Activated B cell treated with CpG ODN at 0.5 μM for 24 hours (primary cell): Measurements from ENCODE around the gene DKK3. TPM values are rescaled to one million over a fixed set of nuclear protein-coding genes. Genes with fewer than 3 reads are reported as not detected.

Source experiments
- ATAC-seq: fragments of 200-7000 bp; cut with Tn5 transposase; one replicate; pipeline ENCODE4 v1.10.0; 2021; ENCODE audit warnings: low read depth, mild to moderate bottlenecking, moderate library complexity
- CTCF ChIA-PET: fragments of 350-600 bp; sonication (Branson Sonifier 250); formaldehyde crosslinking; loops from one replicate; lab custom pipeline; 2021; ENCODE audit warnings: antibody characterized with exemption; lab: Charles Lee
- POLR2A ChIA-PET: fragments of 350-600 bp; sonication (Branson Sonifier 250); formaldehyde crosslinking; loops from one replicate; lab custom pipeline; 2021; ENCODE audit warnings: antibody characterized with exemption; lab: Charles Lee
- DNase-seq: peaks from one replicate; pipeline ENCODE4 v3.0.0; 2022
- H3K27ac Mint-ChIP-seq: one replicate; pipeline ENCODE4 v1.8.0; 2020; ENCODE audit warnings: mixed read lengths
- H3K27me3 Mint-ChIP-seq: one replicate; pipeline ENCODE4 v1.8.0; 2021; ENCODE audit warnings: mixed read lengths
- H3K36me3 Mint-ChIP-seq: one replicate; pipeline ENCODE4 v1.8.0; 2021; ENCODE audit warnings: low read depth, mixed read lengths
- H3K4me1 Mint-ChIP-seq: one replicate; pipeline ENCODE4 v1.8.0; 2021; ENCODE audit warnings: mixed read lengths
- H3K4me3 Mint-ChIP-seq: one replicate; pipeline ENCODE4 v1.8.0; 2020; ENCODE audit warnings: mild to moderate bottlenecking, mixed read lengths
- H3K9me3 Mint-ChIP-seq: one replicate; pipeline ENCODE4 v1.8.0; 2020; ENCODE audit warnings: mixed read lengths
- CTCF ChIP-seq: fragments of 200-600 bp; IDR thresholded peaks from one replicate; pipeline ENCODE4 v1.8.0; 2022; ENCODE audit warnings: antibody characterized with exemption, mild to moderate bottlenecking
- intact Hi-C: fragments of 100-400 bp; cut with micrococcal nuclease; formaldehyde crosslinking; loops from one replicate; pipeline ENCODE4 v1.15.1; 2024
- total RNA-seq: library from RNA; stranded (reverse); gene quantifications from 2 replicates; pipeline ENCODE4 v1.2.3, GENCODE V29; 2022

DKK3 gene
- total RNA-seq, 1 donor from 2014 or later = not detected

DNA sequence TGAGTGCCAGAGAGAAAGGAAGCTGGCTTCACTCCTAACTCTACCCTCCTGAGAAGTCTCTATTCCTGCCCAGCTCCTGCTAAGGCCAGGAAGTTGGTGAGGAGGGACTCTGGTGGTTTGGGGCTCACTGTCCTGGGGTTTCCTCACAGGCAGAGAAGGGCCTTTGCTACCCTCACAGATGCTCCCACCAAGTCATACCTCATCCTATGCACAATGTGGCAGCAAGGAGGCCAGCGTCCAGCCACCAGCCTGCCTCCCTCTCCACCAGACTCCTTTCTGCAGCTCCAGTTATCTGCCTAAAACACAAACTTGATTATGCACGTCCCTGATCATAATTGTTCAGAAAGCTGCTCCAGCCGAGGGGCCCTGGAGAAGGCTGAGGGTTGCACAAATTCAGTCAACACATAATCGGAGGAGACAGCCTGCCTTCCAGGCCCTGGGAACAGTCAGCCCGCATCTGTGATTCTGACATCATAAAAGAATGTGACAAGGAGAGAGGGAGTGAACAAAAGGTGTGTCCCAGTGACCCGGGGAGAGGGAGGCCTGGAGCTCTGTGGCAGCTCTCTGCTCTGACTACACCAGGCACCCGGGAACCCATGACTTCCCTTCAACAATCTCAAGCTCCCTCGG is 28.8 kb downstream of the DKK3 start:
- ChIA-PET CTCF (no interaction called here), POLR2A (no interaction called here)
- no peak overlapping the region for H3K4me3 Mint-ChIP-seq
- TF ChIP-seq CTCF = no peak
- H3K9me3 Mint-ChIP-seq = peaks cover 2% of the 10 kb centered on the region
- intact Hi-C loops = no loop called here
- DNase-seq (no peak), ATAC-seq (no peak)
- H3K4me1 Mint-ChIP-seq = no peaks in the 10 kb centered on the region
- no peak overlapping the region for H3K27ac Mint-ChIP-seq
- no peaks in the 10 kb centered on the region for H3K36me3 Mint-ChIP-seq
- H3K27me3 Mint-ChIP-seq = peaks cover 9% of the 10 kb centered on the region

- Mint-ChIP-seq H3K36me3 (no peaks in the 10 kb centered on the region), H3K27ac (no peak overlapping the region), H3K27me3 (peaks cover 9% of the 10 kb centered on the region), H3K9me3 (peaks cover 2% of the 10 kb centered on the region), H3K4me3 (no peak overlapping the region), H3K4me1 (no peaks in the 10 kb centered on the region)
- ChIA-PET POLR2A (no interaction called here), CTCF (no interaction called here)
- intact Hi-C loops = no loop called here
- no peak for TF ChIP-seq CTCF
- ATAC-seq (no peak), DNase-seq (no peak)
These were observed 29.5 kb downstream of the DKK3 start for GRCh38 chr11:11978792-11979487.

GRCh38 chr11:11978098-11978637 is 30.3 kb downstream of the DKK3 start:
- no peak overlapping the region for H3K4me3 Mint-ChIP-seq
- ChIA-PET POLR2A (no interaction called here), CTCF (no interaction called here)
- TF ChIP-seq CTCF = no peak
- DNase-seq (no peak), ATAC-seq (no peak)
- H3K9me3 Mint-ChIP-seq = peaks cover 2% of the 10 kb centered on the region
- H3K36me3 Mint-ChIP-seq = no peaks in the 10 kb centered on the region
- intact Hi-C loops = no loop called here
- H3K4me1 Mint-ChIP-seq = no peaks in the 10 kb centered on the region
- peaks cover 9% of the 10 kb centered on the region for H3K27me3 Mint-ChIP-seq
- H3K27ac Mint-ChIP-seq = no peak overlapping the region

DNA sequence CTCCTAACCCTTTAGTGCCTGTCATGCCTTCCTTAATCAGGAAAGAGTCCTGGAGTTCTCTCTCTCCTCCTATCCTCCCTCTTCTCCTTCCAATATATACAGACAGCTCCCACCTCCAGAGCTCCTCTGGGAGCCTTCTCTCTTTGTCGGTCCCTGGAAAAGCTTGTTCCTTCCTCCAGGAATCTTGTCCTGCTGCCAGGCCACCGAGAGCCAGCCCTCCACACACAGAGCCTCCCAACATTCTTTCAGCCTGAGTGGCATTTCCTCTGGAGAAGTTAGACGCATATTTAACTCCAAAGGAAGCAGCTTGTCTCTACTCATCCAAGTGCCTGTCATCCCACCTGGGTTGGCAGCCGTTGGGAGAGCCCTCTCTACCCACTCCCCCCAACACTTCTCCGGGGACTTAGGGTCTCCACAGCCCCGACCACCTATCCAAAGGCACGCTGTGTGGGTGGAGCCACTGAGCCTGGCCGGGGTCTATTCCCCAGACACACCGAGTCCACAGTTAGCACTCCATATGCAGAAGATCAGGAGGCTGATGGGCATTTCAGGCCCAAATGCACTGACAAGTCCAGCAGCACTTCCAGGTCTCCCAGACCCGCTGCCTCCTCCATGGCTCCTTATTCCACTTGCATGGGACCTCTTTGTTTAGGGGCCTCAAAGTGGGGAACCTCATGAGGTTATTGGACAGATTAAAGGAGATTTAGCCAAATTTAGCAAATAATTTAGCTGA is 31.1 kb downstream of the DKK3 start:
- Mint-ChIP-seq H3K9me3 (peaks cover 2% of the 10 kb centered on the region), H3K36me3 (no peaks in the 10 kb centered on the region), H3K4me1 (no peaks in the 10 kb centered on the region), H3K4me3 (no peak overlapping the region), H3K27ac (no peak overlapping the region), H3K27me3 (peaks cover 8% of the 10 kb centered on the region)
- CTCF ChIA-PET = no interaction called here
- ATAC-seq (no peak), DNase-seq (no peak)
- TF ChIP-seq CTCF = no peak
- POLR2A ChIA-PET = no interaction called here
- intact Hi-C loops = no loop called here
